Fibroblast of peridontal ligament (primary cell): ENCODE data around the gene FSTL1.

ENCODE experiments used
- DNase-seq: peaks from one replicate; pipeline ENCODE4 v3.0.0-alpha.2; 2010; ENCODE audit errors: extremely low read depth

FSTL1 gene

GRCh38 chr3:120440001-120440703, 10.6 kb downstream of the FSTL1 start:
- DNase-seq = no peak

- peak; percentile 88 for DNase-seq
These were observed 12.0 kb downstream of the FSTL1 start for GRCh38 chr3:120438665-120439370.

- DNase-seq = no peak
These were observed 12.6 kb downstream of the FSTL1 start for GRCh38 chr3:120438216-120438615.

DNA sequence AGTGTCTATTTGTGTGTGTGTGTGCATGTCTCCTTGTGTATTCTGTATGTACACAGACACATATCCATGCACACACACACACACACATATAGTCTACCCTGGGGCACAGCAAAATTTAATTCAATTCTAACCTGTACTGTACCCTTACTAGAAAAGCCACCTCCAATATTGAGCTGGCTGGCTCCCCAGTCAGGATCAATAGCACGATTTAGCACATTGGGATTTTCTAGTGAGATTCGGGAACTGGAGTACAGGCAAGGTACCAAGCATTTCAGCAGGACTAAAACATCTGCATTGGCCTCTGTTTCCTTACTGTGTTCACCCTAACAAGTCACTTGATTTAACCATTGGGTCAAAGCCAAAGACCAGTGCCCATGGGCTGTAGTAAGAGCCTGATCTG, 13.2 kb downstream of the FSTL1 start:
- no peak for DNase-seq

DNA sequence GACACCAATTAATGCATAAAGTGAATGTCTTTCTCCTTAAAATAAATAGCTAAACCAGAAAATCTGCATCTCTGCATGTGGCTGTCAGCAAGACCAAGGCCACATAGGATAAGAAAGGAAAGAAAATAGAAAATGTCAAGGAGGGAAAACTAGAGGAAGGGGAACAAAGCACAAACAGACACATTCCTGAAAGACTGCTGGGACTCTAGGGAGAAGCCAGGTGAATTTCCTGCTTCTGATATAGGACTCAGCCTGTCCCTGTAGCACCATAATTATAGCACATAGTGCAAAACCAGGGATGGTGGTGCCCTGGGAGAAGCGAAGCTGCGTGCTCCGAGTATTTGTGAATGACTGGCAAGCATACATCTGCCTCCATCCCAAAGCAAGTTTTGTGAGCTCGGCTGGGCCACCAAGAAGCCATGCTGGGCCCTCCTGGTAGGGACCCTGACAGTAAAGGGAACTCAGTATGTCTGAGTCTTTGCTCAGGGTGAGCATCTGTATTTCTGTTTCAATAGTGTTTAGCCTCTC, 14.2 kb downstream of the FSTL1 start:
- no peak for DNase-seq

- DNase-seq = peak; percentile 71
These were observed 15.2 kb downstream of the FSTL1 start for GRCh38 chr3:120435621-120436020.

GRCh38 chr3:120433662-120434331, 17.0 kb downstream of the FSTL1 start:
- no peak for DNase-seq

- DNase-seq = peak; percentile 93
These were observed 18.5 kb downstream of the FSTL1 start for GRCh38 chr3:120432150-120432860.

DNA sequence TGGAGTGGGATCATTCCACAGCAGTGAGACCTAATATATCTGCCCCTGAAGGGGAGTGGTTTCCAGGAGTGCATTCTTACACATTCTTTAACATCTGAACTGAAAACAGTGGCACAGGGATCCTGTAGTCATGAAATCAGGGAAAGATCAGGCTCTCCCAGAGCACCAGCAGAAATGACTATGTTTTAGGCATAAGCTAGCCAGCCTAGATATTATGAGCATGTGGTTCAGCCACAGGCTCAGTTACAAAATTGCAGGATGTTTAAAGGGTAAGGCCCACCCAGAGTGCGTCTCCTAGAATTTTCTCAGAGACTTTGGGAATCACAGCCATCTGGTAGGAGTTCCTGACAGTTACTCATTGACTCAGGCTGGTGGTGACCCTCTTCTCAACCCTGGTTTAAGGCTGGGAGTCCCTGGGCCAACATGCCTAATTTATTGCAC, 20.9 kb downstream of the FSTL1 start:
- peak; percentile 91 for DNase-seq

GRCh38 chr3:120428924-120429323, 21.9 kb downstream of the FSTL1 start:
- DNase-seq = peak; percentile 60

DNA sequence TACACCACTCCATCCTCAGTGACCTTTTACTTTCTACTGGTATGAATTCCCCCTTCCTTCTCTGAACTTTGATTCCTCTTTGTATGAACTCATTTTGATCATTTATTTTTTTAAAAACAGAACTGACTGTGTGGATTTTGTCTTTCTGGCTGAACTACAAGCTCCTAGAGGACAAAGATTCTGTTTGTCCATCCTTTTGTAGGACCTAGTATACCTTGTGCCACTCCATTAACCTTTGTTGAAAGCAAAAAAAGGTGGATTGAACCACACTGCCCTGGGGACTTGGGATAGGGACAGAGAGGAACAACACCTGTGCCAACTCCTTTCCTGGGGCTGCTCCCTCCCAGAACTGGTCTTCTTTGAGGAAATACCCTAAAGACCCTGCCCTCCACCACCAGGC, 23.6 kb downstream of the FSTL1 start:
- DNase-seq = no peak

GRCh38 chr3:120425572-120426250, 25.1 kb downstream of the FSTL1 start:
- peak; percentile 93 for DNase-seq

DNA sequence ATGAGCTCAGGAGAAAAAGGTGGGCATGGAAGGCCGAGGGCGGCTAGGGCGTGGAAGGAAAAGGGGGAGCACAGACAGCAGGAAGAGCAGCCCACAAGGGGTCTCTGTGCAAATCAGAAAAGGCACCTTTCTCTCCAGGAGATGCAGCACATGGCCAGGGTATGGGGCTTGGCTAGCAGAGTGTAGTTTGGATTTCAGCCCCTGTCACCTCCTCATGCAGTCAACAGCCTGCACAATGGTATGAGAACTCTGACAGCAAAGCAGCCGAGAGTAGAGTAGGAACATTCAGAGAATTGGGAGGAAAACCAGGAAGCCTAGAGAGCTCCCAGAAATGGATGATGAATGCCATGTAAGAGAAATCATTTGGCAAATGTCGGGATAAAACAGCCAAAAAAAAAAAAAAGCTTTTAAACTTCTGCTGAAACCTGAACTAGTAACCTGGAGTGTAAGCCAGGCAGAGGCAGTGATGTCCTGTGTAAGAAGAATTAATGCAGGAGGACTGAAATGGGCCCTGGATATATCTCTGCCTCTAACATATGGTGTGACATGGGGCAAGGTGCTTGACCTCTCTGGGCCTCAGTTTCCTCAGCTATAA, 25.7 kb downstream of the FSTL1 start:
- DNase-seq = no peak

DNA sequence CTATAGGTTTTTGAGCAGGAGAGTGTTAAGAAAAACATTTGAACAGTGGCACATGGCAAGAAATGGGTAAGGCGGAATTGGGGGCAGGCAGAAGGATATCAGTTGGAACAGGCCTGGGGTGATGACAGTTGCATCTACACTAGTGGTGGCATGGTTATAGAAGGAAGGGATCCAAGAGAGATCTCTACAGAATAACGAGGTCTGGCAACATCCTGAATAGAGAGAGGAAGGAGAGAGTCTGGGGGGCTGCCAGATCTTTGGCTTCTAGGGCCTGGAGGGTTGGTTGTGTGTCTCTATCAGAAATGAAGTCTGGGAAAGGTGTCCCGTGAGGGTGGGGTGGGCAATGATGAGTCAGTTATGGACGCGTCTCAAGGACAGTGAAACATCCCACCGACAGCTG, 26.3 kb downstream of the FSTL1 start:
- no peak for DNase-seq

- no peak for DNase-seq
These were observed 27.4 kb downstream of the FSTL1 start for GRCh38 chr3:120423432-120423831.

DNA sequence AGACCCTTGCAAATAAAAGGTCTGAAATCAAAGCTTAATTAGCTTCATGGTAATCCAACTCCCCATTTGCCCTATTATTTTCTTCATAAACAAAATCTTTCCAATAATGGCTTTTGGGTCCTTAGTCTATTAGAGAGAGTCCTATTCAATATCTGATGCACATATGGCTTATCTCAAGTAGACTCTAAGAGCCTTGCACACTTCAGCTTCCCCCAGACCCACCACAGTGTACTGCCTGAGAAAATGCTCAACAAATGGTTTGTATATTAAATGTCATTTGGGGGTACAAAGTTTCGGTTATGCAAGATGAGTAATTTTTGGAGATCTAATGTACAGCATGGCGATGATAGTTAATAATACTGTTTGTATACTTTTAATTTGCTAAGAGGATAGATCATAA, 28.9 kb downstream of the FSTL1 start:
- no peak for DNase-seq

DNA sequence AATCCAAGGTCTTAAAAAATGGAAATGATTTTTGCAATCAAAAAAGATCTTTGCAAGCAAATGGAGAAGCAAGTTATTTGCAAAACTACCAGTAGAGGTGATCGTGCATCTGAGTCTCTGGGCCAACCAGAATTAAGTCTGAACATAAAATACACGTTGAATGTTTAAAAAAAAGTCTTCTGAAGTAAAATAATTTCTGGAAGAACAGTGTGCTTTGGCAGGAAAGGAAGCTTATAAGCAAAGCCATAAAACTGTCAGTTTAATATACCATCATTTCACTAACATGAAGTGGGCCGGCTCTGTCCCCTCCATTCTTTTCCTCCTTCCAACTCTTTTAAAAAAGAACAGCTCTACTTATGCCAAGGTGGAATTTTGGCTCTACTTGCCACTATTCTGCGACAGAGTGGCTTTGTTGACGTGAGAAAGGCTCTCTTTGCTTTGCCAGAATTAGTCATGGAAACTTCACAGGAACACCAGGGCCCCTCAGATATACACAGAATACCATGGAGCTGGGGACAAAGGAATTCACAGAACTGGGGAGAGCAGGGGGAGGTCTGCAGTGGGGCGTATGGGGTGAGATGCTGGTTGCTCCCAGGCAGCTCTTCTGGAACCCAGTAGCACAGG, 29.8 kb downstream of the FSTL1 start:
- peak; percentile 70 for DNase-seq

DNA sequence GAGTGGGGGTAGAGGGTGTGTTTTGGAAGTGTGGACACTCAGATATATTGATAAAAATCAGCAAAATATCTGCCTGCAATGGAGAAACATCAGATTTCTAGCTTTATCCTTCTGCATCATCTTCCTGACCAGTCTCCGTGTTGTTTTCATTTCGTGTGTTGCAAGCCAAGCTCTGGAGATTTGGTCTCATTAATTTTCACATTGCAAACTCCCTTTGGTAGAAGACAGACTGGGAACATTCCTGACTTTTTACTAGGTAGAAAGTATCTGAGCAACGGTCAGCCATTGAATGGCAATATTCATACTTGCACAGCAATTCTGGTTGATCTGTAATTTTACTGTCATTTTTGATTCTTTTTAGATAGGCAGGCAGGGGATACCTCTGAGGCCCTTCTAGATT, 30.4 kb downstream of the FSTL1 start:
- DNase-seq = peak; percentile 52

DNA sequence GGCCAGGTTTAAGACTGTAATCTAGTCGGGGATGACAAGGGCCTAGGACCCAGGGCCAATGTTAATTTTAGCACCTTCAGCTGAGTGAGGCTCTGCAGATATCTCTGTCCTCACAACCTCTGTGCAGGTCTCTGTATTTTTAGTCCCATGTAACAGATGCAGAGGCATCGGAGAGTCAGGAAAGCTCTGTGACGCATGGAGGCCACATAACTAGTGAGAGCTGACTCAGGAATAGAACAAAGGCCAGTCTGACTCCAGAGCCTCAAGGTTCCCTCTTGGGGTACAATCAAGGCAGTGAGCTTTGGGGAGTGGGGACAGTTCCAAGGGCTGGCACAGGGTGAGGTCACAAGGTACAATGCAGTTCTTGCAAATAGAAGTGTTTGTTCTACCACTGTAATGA, 31.0 kb downstream of the FSTL1 start:
- no peak for DNase-seq

- peak; percentile 54 for DNase-seq
These were observed 31.8 kb downstream of the FSTL1 start for GRCh38 chr3:120418866-120419490.
